Stimulated activated CD8-positive, alpha-beta memory T cell treated with anti-CD3 and anti-CD28 coated beads, Interleukin-12 subunit alpha, Interleukin-12 subunit beta, amount 100 ng/mL, for 1 hour (primary cell): ENCODE data around the gene FIBP.

Experiments
- DNase-seq: peaks from one replicate; pipeline ENCODE4 v3.0.0-alpha.2; 2020; ENCODE audit warnings: low read depth

Gene FIBP

DNA sequence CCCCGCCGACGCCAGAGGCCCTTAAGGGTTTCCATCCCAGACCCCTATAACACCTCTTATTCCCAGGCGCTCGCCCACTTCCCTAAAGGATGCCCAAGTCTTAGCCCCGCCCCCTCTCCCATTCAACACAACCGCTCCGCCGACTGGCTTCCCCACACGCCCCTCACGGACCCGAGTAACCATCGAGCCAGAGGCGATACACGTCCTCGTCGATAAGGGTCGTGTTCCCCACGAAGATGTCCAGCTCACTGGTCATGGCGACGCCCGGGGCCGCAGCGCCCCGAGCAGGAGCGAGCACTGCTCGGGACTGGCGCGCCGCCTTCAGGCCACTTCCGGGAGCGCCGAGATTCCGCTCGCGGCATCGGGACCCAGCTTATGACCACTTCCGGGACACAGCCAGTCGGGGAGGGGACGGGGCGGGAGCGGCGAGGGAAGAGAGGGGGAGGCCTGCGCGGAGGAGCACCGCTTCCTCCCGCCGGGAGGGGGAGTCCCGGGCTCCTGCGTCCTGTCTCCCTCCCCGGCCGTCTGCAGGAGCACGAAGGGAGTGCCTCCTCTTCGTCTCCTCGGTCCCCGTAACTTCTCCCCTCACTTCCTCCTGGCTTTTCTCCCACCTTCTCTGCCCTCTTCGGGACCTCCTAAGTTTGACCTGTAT, at the start of gene FIBP:
Gene FIBP, minus strand, starts transcription at position 309 of the 652 bp plus-strand sequence. Its CDS starts 53 bp downstream, at position 256.
- peak; percentile 92 for DNase-seq

GRCh38 chr11:65937766-65938165, 49.5 kb upstream of the FIBP start:
- no peak for DNase-seq

GRCh38 chr11:65934014-65934413, 45.7 kb upstream of the FIBP start:
- no peak for DNase-seq

DNA sequence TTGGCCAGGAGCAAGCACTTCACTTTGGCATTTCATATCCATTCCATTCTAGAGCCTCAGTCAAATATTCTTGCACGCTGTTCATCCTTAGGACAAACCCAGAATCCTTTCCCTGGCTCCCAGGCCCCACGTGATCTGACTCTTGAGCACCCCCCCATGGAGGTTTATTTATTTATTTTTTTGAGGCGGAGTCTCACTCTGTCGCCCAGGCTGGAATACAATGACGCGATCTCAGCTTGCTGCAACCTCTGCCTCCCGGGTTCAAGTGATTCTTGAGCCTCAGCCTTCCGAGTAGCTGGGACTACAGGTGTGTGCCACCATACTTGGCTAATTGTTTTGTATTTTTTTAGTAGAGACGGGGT, 44.3 kb upstream of the FIBP start:
- DNase-seq: no peak

DNA sequence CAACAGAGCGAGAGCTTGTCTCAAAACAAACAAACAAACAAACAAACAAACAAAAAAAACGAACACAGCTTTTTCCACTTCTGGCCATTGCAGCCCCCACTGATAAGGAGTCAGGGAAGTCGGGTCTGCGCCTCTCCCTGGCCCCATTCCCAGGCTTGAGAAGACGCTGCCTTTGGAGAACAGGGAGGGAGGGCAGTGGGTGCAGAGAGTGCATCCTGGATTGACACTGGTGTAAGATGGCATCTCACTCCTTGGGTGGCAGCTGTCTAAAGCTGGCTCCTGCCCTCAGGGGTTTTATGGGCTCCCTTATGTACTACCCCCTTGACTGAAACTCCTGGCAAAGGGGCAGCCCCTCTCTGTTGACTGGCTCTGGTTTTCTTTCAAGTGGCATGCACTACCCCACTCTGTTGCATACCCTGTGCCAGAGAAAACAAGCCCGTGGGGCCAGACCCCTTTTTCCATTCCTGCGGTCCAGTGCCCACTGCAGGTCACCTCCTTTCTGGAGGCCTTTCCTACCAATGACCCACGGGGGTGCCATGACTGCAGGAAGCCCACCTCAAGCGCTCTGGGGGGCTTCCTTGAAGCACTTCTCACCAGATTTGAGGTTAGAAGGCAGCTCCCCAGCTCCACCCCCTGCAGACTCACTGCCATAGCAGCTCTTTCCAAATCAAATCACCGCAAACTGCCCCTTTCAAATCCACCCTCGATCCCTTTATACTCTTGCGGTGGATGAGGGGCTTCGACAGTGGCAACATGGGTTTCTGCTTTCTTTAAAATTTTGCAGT, 43.7 kb upstream of the FIBP start:
- DNase-seq: no peak

DNA sequence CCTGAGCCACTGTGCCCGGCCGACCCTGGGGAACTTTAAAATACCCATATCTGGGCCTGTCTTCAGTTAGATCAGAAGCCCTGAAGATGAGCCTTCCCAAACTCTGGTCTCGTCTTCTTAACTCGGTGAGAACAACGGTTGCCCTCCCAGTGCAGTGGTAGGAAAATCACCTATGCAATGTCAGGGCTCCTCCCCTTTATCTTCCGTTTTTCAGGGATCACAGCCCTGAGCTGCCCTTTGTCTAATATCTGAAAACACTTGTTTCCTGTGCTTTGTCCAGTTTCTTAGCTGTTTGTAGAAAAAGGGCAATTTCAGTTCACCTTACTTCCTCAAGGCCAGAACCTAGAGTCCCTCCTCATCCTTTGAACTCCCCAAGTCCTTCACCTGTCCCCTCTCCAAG, 40.4 kb upstream of the FIBP start:
- DNase-seq: no peak

GRCh38 chr11:65927904-65928397, 39.7 kb upstream of the FIBP start:
- peak; percentile 65 for DNase-seq

- no peak for DNase-seq
These were observed 37.1 kb upstream of the FIBP start for GRCh38 chr11:65925397-65925796.

- no peak for DNase-seq
These were observed 34.3 kb upstream of the FIBP start for GRCh38 chr11:65922565-65922964.

DNA sequence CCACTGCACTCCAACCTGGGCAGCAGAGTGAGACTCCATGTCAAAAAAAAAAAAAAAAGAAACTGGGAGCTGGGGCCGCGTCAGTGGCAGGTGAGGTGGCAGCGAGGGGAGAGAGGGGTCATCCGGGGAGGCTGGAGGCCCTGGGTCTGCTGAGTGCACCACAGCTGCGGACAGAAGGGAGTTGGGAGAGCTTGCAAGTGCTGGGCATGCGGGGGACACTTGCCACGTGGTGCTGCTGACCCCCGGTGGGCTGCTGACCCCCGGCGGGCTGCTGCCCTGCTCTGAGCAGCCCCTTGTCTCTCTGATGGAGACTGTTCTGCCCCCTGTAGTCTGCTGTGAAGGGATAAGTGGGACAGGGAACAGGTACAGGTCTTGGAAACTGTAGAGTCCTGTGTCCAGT, 33.6 kb upstream of the FIBP start:
- no peak for DNase-seq

GRCh38 chr11:65921033-65921555, 32.8 kb upstream of the FIBP start:
- DNase-seq: no peak

- no peak for DNase-seq
These were observed 32.1 kb upstream of the FIBP start for GRCh38 chr11:65920372-65920802.

- no peak for DNase-seq
These were observed 31.5 kb upstream of the FIBP start for GRCh38 chr11:65919573-65920371.

DNA sequence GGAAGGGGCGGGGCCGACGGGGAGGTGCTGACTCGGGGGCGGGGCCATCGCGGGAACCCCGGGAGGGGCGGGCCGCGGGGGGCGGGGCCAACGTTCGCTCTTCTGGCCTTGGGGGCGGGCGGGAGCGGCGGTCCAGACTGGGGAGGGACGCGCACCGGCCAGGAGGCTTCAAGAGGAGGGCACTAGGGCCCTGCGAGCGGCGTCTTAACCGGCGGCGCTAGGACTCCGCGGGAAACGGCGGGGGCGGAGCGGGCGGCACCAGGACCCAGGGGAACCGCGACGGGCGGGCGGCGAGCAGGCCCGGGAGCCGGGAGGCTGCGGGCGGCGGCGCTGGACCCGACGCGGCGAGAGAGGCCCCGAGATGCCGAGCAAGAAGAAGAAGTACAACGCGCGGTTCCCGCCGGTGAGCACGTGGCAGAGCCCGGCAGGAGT, 30.9 kb upstream of the FIBP start, which contains the start of gene DRAP1:
Gene DRAP1, plus strand, starts transcription at position 286 of the 432 bp plus-strand sequence. Its CDS starts 76 bp downstream, at position 362.
- DNase-seq: peak; percentile 99

- no peak for DNase-seq
These were observed 30.2 kb upstream of the FIBP start, which contains the start of gene C11orf68 for GRCh38 chr11:65918211-65919140. Gene C11orf68, minus strand, starts transcription at chr11:65919062. Its CDS starts 31 bp downstream, at chr11:65919031.

GRCh38 chr11:65917434-65918210, 29.4 kb upstream of the FIBP start:
- no peak for DNase-seq

DNA sequence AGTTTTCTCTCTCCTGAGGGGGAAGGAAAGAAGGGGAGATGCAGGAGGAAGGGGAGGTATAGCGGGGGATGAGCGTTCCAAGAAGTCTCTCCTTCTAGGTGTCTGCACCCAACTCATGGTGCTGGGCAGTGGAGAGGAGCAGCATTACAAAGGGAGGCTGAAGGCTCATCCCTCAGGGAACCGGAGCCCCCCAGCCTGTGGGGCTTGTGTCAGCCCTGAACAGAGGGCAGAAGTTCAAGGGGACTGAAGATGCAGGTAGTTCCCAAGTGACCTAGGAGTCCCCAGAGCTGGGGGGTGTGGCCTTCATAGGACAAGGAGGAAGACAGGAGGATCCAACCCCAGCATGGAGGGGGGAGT, 28.8 kb upstream of the FIBP start:
- no peak for DNase-seq

DNA sequence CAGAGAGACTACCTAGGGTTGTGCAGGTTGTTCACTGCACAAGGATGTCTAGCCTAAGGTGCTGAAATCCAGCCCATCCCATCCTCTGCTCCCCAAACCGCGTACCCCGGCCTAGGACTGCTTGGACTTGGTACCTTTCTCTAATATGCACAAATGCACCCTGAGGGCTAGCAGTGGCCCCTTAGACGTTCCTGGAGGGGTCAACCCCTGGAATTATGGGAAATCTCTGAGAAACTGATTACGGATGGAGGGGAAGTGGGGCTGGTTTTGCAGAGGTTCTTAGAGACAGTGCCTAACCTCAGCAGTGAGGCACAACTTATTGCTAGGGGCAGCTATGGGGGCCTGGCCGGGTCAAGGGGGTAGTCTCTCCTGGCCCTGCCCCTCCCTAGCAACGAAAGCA, 28.1 kb upstream of the FIBP start:
- no peak for DNase-seq

GRCh38 chr11:65915821-65916251, 27.6 kb upstream of the FIBP start:
- DNase-seq: no peak
